ENCODE data around the gene EPB41L5. TPM values are rescaled to one million over a fixed set of nuclear protein-coding genes. Genes with fewer than 3 reads are reported as not detected.

Gene EPB41L5
- total and polyA plus RNA-seq, 2 donors (not counting 3 experiments of a cell fraction or from before 2014, with no cell fraction given), result 8.4 to 13.6 TPM

DNA sequence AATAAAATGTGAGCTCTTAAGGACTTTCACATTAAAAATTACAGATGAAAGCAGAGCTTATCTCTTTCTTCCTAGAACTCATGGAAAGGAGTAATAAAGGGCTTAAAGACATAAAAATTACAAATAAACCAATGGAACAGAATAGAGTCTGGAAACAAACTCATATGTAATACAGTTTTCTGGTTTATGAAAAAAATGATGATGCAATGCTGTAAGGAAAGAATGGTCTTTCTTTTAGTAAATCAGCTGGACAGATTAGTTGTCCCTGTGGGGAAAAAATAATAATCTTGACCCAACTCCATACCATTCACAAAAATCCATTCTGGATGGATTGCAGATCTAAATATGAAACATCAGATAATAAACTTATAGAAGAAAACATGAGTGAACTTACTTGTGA is 156.1 kb downstream of the EPB41L5 start:
- CTCF ChIA-PET, result interaction anchor here (1.3 to 10.3 kb wide), 2 partner anchors 27 to 60 kb away, joined by 3 to 255 read pairs; no protein-coding TSS in a partner anchor
- no peaks in the 10 kb centered on the region for H3K9me3 ChIP-seq (replicated peaks; ENCODE audit: control insufficient read depth, insufficient read depth, low read length)
- H3K27ac ChIP-seq (ENCODE audit: insufficient read depth, low read depth, low read length), result no peak overlapping the region
- H3K79me2 ChIP-seq (ENCODE audit: control insufficient read depth, insufficient read depth, low read length), result no peaks in the 10 kb centered on the region
- H4K20me1 ChIP-seq (replicated peaks; ENCODE audit: control insufficient read depth, extremely low read depth, insufficient read depth, low read length), result no peaks in the 10 kb centered on the region
- no peak for FAIRE-seq
- no peaks in the 10 kb centered on the region for H3K27me3 ChIP-seq (ENCODE audit: control insufficient read depth in 2 of 2, insufficient read depth in 2 of 2, low read length in 2 of 2)
- no peak overlapping the region for H2AFZ ChIP-seq (ENCODE audit: low read depth, low read length)
- no TSS peak for BruUV-seq (replicated peaks)
- no peak for DNase-seq (ENCODE audit: low read depth, low spot score)
- H3K9me1 ChIP-seq (replicated peaks; ENCODE audit: control insufficient read depth, extremely low read depth, insufficient read depth, low read length), result no peaks in the 10 kb centered on the region
- no peaks in the 10 kb centered on the region for H3K36me3 ChIP-seq (ENCODE audit: control insufficient read depth in 2 of 2, extremely low read depth in 1 of 2, insufficient read depth in 2 of 2, low read length in 2 of 2)
- H3K4me1 ChIP-seq (ENCODE audit: control insufficient read depth, extremely low read depth, insufficient read depth, low read length), result no peaks in the 10 kb centered on the region
- POLR2A ChIA-PET, result no interaction called here
- dilution Hi-C loops (cut with MboI; ENCODE audit: extremely low pct_ligation_motif_present, low sequenced_read_pairs), result no loop called here
- no peak overlapping the region for H3K4me2 ChIP-seq (ENCODE audit: insufficient read depth, low read length)
- no peak overlapping the region for H3K4me3 ChIP-seq (replicated peaks in 1 of 3; ENCODE audit: insufficient read depth in 1 of 3, low read depth in 1 of 3, low read length in 3 of 3)
- intact Hi-C loops (cut with micrococcal nuclease), result no loop called here
- TF ChIP-seq, protein P1, sequence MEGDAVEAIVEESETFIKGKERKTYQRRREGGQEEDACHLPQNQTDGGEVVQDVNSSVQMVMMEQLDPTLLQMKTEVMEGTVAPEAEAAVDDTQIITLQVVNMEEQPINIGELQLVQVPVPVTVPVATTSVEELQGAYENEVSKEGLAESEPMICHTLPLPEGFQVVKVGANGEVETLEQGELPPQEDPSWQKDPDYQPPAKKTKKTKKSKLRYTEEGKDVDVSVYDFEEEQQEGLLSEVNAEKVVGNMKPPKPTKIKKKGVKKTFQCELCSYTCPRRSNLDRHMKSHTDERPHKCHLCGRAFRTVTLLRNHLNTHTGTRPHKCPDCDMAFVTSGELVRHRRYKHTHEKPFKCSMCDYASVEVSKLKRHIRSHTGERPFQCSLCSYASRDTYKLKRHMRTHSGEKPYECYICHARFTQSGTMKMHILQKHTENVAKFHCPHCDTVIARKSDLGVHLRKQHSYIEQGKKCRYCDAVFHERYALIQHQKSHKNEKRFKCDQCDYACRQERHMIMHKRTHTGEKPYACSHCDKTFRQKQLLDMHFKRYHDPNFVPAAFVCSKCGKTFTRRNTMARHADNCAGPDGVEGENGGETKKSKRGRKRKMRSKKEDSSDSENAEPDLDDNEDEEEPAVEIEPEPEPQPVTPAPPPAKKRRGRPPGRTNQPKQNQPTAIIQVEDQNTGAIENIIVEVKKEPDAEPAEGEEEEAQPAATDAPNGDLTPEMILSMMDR (IDR thresholded peaks at IDR 0.05; ENCODE audit: extremely low read depth in 1 of 2, insufficient read depth in 1 of 2, low read depth in 1 of 2, low read length in 2 of 2), result no peak
- no peak for TF ChIP-seq EZH2 (IDR thresholded peaks at IDR 0.05; ENCODE audit: borderline replicate concordance, low read depth, low read length, severe bottlenecking)
- no peak for TF ChIP-seq JUN (IDR thresholded peaks at IDR 0.05; ENCODE audit: borderline replicate concordance, insufficient read depth, insufficient read length, low read depth)
- TF ChIP-seq FOS (IDR thresholded peaks at IDR 0.05; ENCODE audit: borderline replicate concordance, insufficient read depth, low read length), result no peak
- no peak for TF ChIP-seq MYC (IDR thresholded peaks at IDR 0.05; ENCODE audit: low read depth, low read length)
- TF ChIP-seq, protein P2, sequence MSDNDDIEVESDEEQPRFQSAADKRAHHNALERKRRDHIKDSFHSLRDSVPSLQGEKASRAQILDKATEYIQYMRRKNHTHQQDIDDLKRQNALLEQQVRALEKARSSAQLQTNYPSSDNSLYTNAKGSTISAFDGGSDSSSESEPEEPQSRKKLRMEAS (IDR thresholded peaks at IDR 0.05; ENCODE audit: insufficient read depth, insufficient read length), result no peak
- no peak for TF ChIP-seq GATA2 (IDR thresholded peaks at IDR 0.05; ENCODE audit: insufficient read depth, insufficient read length, low read depth, low read length)
- no peak for TF ChIP-seq POLR2A (IDR thresholded peaks at IDR 0.05; ENCODE audit: low read depth, low read length)
- TF ChIP-seq POLR2AphosphoS5 (IDR thresholded peaks at IDR 0.05; ENCODE audit: insufficient read depth, low read depth, low read length), result no peak
- no peak overlapping the region for H3K9ac ChIP-seq (replicated peaks; ENCODE audit: extremely low read depth, insufficient read depth, low read length)
